PC-3 (cell line): ENCODE results near the gene IDH3A.

ENCODE experiments used
- CTCF ChIP-seq: fragments of 300-600 bp; sonication (generic); conservative IDR thresholded peaks from 2 replicates; pipeline ENCODE4 v1.5.1; 2017; ENCODE audit warnings: antibody characterized with exemption, low read depth, mild to moderate bottlenecking, low read length
- EZH2 ChIP-seq: fragments of 300-600 bp; sonication (generic); IDR thresholded peaks from one replicate; pipeline ENCODE4 v1.6.1; 2017; ENCODE audit warnings: antibody characterized with exemption, mild to moderate bottlenecking, low read length; ENCODE audit not compliant: unreplicated experiment
- EZH2phosphoT487 ChIP-seq: fragments of 300-600 bp; sonication (generic); IDR thresholded peaks from 2 replicates; pipeline ENCODE4 v1.6.1; 2018; ENCODE audit warnings: mild to moderate bottlenecking, antibody characterized with exemption, low read length, borderline replicate concordance

GRCh38 chr15:78159395-78159794, 10.2 kb downstream of the IDH3A start:
- TF ChIP-seq CTCF, result no peak
- TF ChIP-seq EZH2phosphoT487, result no peak
- TF ChIP-seq EZH2, result no peak
